HepG2 (cell line): ENCODE results near the gene ABCA3.
"Not testable (repeated sequence)": the region's sequence is repeated elsewhere in the genome, so short reads cannot be mapped to it uniquely, and the experiment has no call there.

ENCODE experiments used
- ATF3 ChIP-seq: sonication (generic); formaldehyde crosslinking; IDR thresholded peaks from 2 replicates; pipeline ENCODE4 v1.4.0; 2020; ENCODE audit warnings: missing genetic modification reagents
- EP300 ChIP-seq, 3 experiments: sonication (generic) in 1 of 3; formaldehyde crosslinking in 1 of 3; IDR thresholded peaks; 2 replicates each; pipeline versions ENCODE4 v1.5.1 to v1.6.1; 2011 to 2020; ENCODE audit warnings: low read depth in 2 of 3, low read length in 2 of 3, borderline replicate concordance in 1 of 3, improper control_type of control experiment in 1 of 3, mild to moderate bottlenecking in 1 of 3, missing genetic modification reagents in 1 of 3, moderate library complexity in 1 of 3

DNA sequence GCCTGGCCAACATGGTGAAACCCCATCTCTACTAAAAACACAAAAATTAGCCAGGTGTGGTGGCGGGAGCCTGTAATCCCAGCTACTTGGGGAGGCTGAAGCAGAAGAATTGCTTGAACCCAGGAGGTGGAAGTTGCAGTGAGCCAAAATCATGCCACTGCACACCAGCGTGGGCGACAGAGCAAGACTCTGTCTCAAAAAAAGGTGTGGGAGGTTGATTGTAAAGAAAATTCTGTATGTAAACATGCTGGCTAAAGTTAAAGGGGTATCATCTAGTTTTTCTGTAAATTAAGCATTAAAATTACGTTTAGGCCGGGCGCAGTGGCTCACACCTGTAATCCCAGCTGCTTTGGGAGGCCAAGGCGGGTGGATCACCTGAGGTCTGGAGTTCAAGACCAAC lies 82.0 kb downstream of the ABCA3 start:
- not testable (repeated sequence) for TF ChIP-seq ATF3 (CRISPR knock-in tag); EP300 (IDR thresholded peaks at IDR 0.05; ENCODE audit: low read depth in 2 of 2, low read length in 2 of 2); EP300 (CRISPR knock-in tag; IDR thresholded peaks at IDR 0.05; ENCODE audit: borderline replicate concordance)
